Spleen (tissue), 13 donors: Measurements from ENCODE around the gene LPO. TPM values are rescaled to one million over a fixed set of nuclear protein-coding genes. Genes with fewer than 3 reads are reported as not detected.

Experiments used
- DNase-seq: peaks from one replicate; pipeline ENCODE4 v3.0.0-alpha.2; 2020
- H3K27ac ChIP-seq, 8 donors: fragments of 200-600 bp; sonication (generic) in 7 of 8; 1 replicate in 4 of 8; 2 replicates in 4 of 8; pipeline versions ENCODE4 v1.5.0 to v1.8.0; 2016 to 2021; ENCODE audit warnings: inconsistent platforms in 4 of 8, mild to moderate bottlenecking in 4 of 8, moderate library complexity in 1 of 8
- H3K27me3 ChIP-seq, 7 donors: fragments of 200-600 bp; sonication (generic) in 6 of 7; replicated peaks in 1 of 7; 1 replicate in 4 of 7; 2 replicates in 3 of 7; pipeline versions ENCODE4 v1.5.0 to v1.8.0; 2016 to 2021; ENCODE audit warnings: inconsistent platforms in 3 of 7, mild to moderate bottlenecking in 1 of 7
- H3K36me3 ChIP-seq, 6 donors: fragments of 200-600 bp; sonication (generic) in 5 of 6; 1 replicate in 4 of 6; 2 replicates in 2 of 6; pipeline versions ENCODE4 v1.5.0 to v1.8.0; 2016 to 2021; ENCODE audit warnings: inconsistent platforms in 2 of 6
- H3K4me1 ChIP-seq, 6 donors: fragments of 200-600 bp; sonication (generic) in 5 of 6; 1 replicate in 3 of 6; 2 replicates in 3 of 6; pipeline versions ENCODE4 v1.5.0 to v1.8.0; 2016 to 2021; ENCODE audit warnings: inconsistent platforms in 3 of 6
- H3K4me3 ChIP-seq, 8 donors: fragments of 200-600 bp; sonication (generic) in 7 of 8; 1 replicate in 4 of 8; 2 replicates in 4 of 8; pipeline versions ENCODE4 v1.5.0 to v1.8.0; 2016 to 2021; ENCODE audit warnings: inconsistent platforms in 4 of 8, mild to moderate bottlenecking in 4 of 8, moderate library complexity in 2 of 8
- H3K9me3 ChIP-seq, 8 donors: fragments of 200-600 bp; sonication (generic) in 7 of 8; 1 replicate in 4 of 8; 2 replicates in 4 of 8; pipeline versions ENCODE4 v1.5.0 to v1.8.0; 2016 to 2021; ENCODE audit warnings: inconsistent platforms in 4 of 8
- CTCF ChIP-seq, 11 experiments: fragments of 200-600 bp in 7 of 11; fragments of 450-650 bp in 4 of 11; sonication (generic) in 4 of 11; IDR thresholded peaks in 8 of 11; conservative IDR thresholded peaks in 3 of 11; 1 replicate in 7 of 11; 2 replicates in 4 of 11; pipeline versions ENCODE4 v1.4.0 to v1.8.0; 2016 to 2021; ENCODE audit warnings: antibody characterized with exemption in 11 of 11, inconsistent platforms in 4 of 11, mild to moderate bottlenecking in 1 of 11
- POLR2A ChIP-seq, 3 donors: fragments of 450-650 bp; IDR thresholded peaks; one replicate each; pipeline ENCODE4 v1.5.1; 2017; ENCODE audit warnings: antibody characterized with exemption in 3 of 3, mild to moderate bottlenecking in 1 of 3
- POLR2AphosphoS5 ChIP-seq, 3 donors: sonication (generic); formaldehyde crosslinking; IDR thresholded peaks; one replicate each; pipeline ENCODE4 v1.5.1; 2017; ENCODE audit warnings: antibody characterized with exemption in 3 of 3
- WGBS, 5 donors: extraction: QIAGEN DNeasy Blood & Tissue Kit in 3 of 5; methylation state at CpG; one replicate each; pipeline versions ENCODE4 v1.1.5 to v1.1.7; 2013 to 2018; 5-methylcytosine and 5-hydroxymethylcytosine counted together
- intact Hi-C: fragments of 100-400 bp; cut with DNase I; formaldehyde crosslinking; loops from one replicate; pipeline ENCODE4 v1.15.0; 2023; ENCODE audit warnings: low total_unique reads
- long read RNA-seq, 2 donors: transcript quantifications; one replicate each; lab custom pipeline, GENCODE V29; 2026
- polyA plus RNA-seq, 3 donors: library from polyadenylated mRNA; stranded (reverse); fragments of 200-250 nt; gene quantifications; one replicate each; pipeline ENCODE4 v1.2.1, GENCODE V29; 2013
- total RNA-seq, 7 donors: library from RNA; depleted of rRNA in 3 of 7; stranded (reverse); fragments of >200 nt in 3 of 7; fragmentation: NEBNext Ultra II Directional in 4 of 7; extraction: Animal tissue kit (Norgen Biotek cat#: 25700) in 4 of 7; gene quantifications; one replicate each; pipeline versions ENCODE4 v1.1.0 to v1.2.1, GENCODE V29; 2016 to 2021
- donor health status: healthy with polysubstance abuse.
- donor health status: DM: no; HTN: no; CAD: no; lungs with moderate emphysema.
- donor health status: DM: no; HTN: no; CAD: no.
- donor health status: Bipolar disorder and iron deficiency.
- donor health status: healthy.
- donor health status: DM: no; HTN: no; CAD: no.
- donor health status: DM: yes; HTN: yes; CAD: no.

LPO gene
- total RNA-seq (not detected), polyA plus RNA-seq (under 1 TPM; 0.02 to 0.10 (median 0.06) TPM)
- long read RNA-seq, donor 1, result 0 reads
- long read RNA-seq, donor 2, result 0 reads

- WGBS, 5 donors, result 60 to 78% (median 66%) methylated on average over 5 of the region's 5 CpGs
- Histone ChIP-seq H3K36me3 (no peaks in the 10 kb centered on the region), H3K4me1 (peaks cover 0 to 10% (median 6%) of the 10 kb centered on the region in 6 donors), H3K4me3 (no peak within 1 kb of the TSS), H3K27ac (no peak within 1 kb of the TSS), H3K27me3 (peaks cover 0 to 61% (median 8%) of the 10 kb centered on the region in 7 donors), H3K9me3 (no peaks in the 10 kb centered on the region)
- DNase-seq, result no peak
- intact Hi-C loops, result no loop called here
- TF ChIP-seq POLR2AphosphoS5 (IDR thresholded peaks at IDR 0.05), result no peak
- TF ChIP-seq POLR2A (IDR thresholded peaks at IDR 0.05), result no peak
- TF ChIP-seq CTCF (IDR thresholded peaks at IDR 0.05 in 8 of 11, conservative IDR thresholded peaks at IDR 0.05 in 3 of 11), result no peak
Observed at GRCh38 chr17:58238147-58238634, at the start of gene LPO. Gene LPO (plus strand): TSS chr17:58238584. CDS start chr17:58242980, 4,396 bp downstream.

- DNase-seq, result no peak
Observed at GRCh38 chr17:58189436-58190146, 48.8 kb upstream of the LPO start.

GRCh38 chr17:58191241-58191896, 47.0 kb upstream of the LPO start:
- Histone ChIP-seq H3K36me3 (no peaks in the 10 kb centered on the region), H3K27ac (no peak overlapping the region), H3K27me3 (peaks cover 0 to 48% (median 8%) of the 10 kb centered on the region in 7 donors), H3K4me1 (no peaks in the 10 kb centered on the region), H3K9me3 (no peaks in the 10 kb centered on the region), H3K4me3 (no peak overlapping the region)
- no peak for DNase-seq
- intact Hi-C loops, result no loop called here
- no peak for TF ChIP-seq CTCF (IDR thresholded peaks at IDR 0.05 in 8 of 11, conservative IDR thresholded peaks at IDR 0.05 in 3 of 11)
- no peak for TF ChIP-seq POLR2AphosphoS5 (IDR thresholded peaks at IDR 0.05)
- TF ChIP-seq POLR2A (IDR thresholded peaks at IDR 0.05), result no peak
- 51 to 62% (median 58%) methylated on average over 14 of the region's 14 CpGs for WGBS, 5 donors

More at GRCh38 chr17:58189436-58190146, 48.8 kb upstream of the LPO start:
- TF ChIP-seq POLR2AphosphoS5 (IDR thresholded peaks at IDR 0.05) (no peak), CTCF (IDR thresholded peaks at IDR 0.05 in 8 of 11, conservative IDR thresholded peaks at IDR 0.05 in 3 of 11) (no peak), POLR2A (IDR thresholded peaks at IDR 0.05) (no peak)
- Histone ChIP-seq H3K27ac (no peak overlapping the region), H3K4me1 (peaks cover 0 to 7% (median 0%) of the 10 kb centered on the region in 6 donors), H3K4me3 (no peak overlapping the region), H3K9me3 (no peaks in the 10 kb centered on the region), H3K36me3 (no peaks in the 10 kb centered on the region), H3K27me3 (peaks cover 0 to 48% (median 8%) of the 10 kb centered on the region in 7 donors)
- intact Hi-C loops, result no loop called here
- WGBS, 5 donors, result 60 to 72% (median 64%) methylated on average over 11 of the region's 11 CpGs

GRCh38 chr17:58192612-58193011, 45.8 kb upstream of the LPO start, which contains the start of gene EPX:
Gene EPX (plus strand): TSS chr17:58192726. CDS start chr17:58192847, 121 bp downstream.
- 13 to 43% (median 28%) methylated on average over 2 to 6 of the region's 6 CpGs for WGBS, 5 donors

More at GRCh38 chr17:58192612-58193011, 45.8 kb upstream of the LPO start, which contains the start of gene EPX:
- intact Hi-C loops, result no loop called here
- Histone ChIP-seq H3K4me3 (no peak within 1 kb of the TSS), H3K4me1 (no peaks in the 10 kb centered on the region), H3K9me3 (no peaks in the 10 kb centered on the region), H3K36me3 (no peaks in the 10 kb centered on the region), H3K27ac (no peak within 1 kb of the TSS), H3K27me3 (peaks cover 0 to 58% (median 8%) of the 10 kb centered on the region in 7 donors)
- TF ChIP-seq POLR2A (IDR thresholded peaks at IDR 0.05) (no peak), POLR2AphosphoS5 (IDR thresholded peaks at IDR 0.05) (no peak), CTCF (IDR thresholded peaks at IDR 0.05 in 8 of 11, conservative IDR thresholded peaks at IDR 0.05 in 3 of 11) (no peak)
- no peak for DNase-seq
